ENCODE results near the gene ADGRD2. TPM values are rescaled to one million over a fixed set of nuclear protein-coding genes. Genes with fewer than 3 reads are reported as not detected.

Gene ADGRD2
- total and polyA plus RNA-seq, 9 of the 15 experiments (the other 6 are each of a cell fraction or from before 2014, with no cell fraction given): not detected

DNA sequence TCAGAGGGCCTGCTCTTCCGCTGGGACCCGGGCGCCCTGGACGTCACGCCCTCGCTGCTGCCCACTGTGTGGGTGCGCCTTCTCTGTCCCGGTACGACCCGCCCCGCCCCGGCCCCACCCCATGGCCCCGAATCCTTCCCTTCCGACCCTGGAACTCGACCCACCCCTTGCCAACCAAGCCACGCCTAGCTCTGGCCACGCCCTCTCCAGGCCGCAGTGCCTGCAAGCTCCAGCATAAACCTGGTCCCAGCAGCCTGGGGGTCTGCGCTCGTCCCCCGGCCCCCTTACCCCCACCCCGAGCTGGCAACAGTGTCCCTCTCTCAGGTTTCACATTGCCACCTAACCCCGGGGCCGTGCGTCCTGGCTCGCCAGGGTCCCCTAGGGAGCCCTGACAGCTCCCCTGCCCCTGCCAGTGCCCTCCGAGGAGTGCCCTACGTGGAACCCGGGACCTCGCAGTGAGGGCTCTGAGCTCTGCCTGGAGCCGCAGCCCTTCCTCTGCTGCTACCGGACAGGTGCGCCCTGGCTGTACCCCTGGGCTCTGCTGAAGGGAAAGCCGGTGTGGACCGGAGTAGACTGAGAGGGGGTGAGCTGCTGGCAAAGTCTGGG lies 3.4 kb downstream of the ADGRD2 start:
- no TSS peak for BruUV-seq (replicated peaks)
- H3K9me1 ChIP-seq (ENCODE audit: control insufficient read depth, insufficient read depth, low read length): no peaks in the 10 kb centered on the region
- intact Hi-C loops (cut with micrococcal nuclease) (no loop called here), in situ Hi-C loops (cut with MboI) (no loop called here)
- CTCF ChIA-PET (ENCODE audit: low intra/inter-chr PET ratio): no interaction called here
- H3K9me3 ChIP-seq (replicated peaks; ENCODE audit: control insufficient read depth, insufficient read depth, low read depth, low read length): no peaks in the 10 kb centered on the region
- H3K27ac ChIP-seq (ENCODE audit: extremely low read depth, low read depth, low read length): no peak overlapping the region
- peaks cover 5 to 36% of the 10 kb centered on the region in 2 experiments; a peak in 3 of 5 replicates for H3K27me3 ChIP-seq (ENCODE audit: control insufficient read depth in 2 of 2, insufficient read depth in 2 of 2, low read length in 2 of 2)
- H3K79me2 ChIP-seq (ENCODE audit: control insufficient read depth, insufficient read depth, low read length): no peaks in the 10 kb centered on the region
- ATAC-seq (peak; percentile 43; the same call in 2 of the 3 replicates), DNase-seq (ENCODE audit: extremely low read depth in 1 of 4, low spot score in 3 of 4) (peak in 3 of 4 experiments; percentile 30 to 79 (median 76)), FAIRE-seq (no peak)
- no peak overlapping the region for H2AFZ ChIP-seq (ENCODE audit: low read depth, low read length)
- H3K4me1 ChIP-seq (replicated peaks in 1 of 2; ENCODE audit: control insufficient read depth in 2 of 2, insufficient read depth in 2 of 2, low read length in 2 of 2): peaks cover 8 to 48% of the 10 kb centered on the region in 2 experiments
- H4K20me1 ChIP-seq (replicated peaks; ENCODE audit: control insufficient read depth, insufficient read depth, low read length): peaks cover 36% of the 10 kb centered on the region
- H3K4me2 ChIP-seq (ENCODE audit: insufficient read depth, low read length): no peak overlapping the region
- H3K9ac ChIP-seq (ENCODE audit: insufficient read depth in 1 of 2, low read depth in 2 of 2, low read length in 2 of 2): no peak overlapping the region
- H3K4me3 ChIP-seq: no peak overlapping the region
- POLR2A ChIA-PET: no interaction called here
- 30% methylated on average over 14 of the region's 35 CpGs for WGBS (ENCODE audit: insufficient coverage, low coverage, missing lambda C conversion rate)
- TF ChIP-seq NBN (IDR thresholded peaks at IDR 0.05; ENCODE audit: low read depth) (no peak), ZNF695 (CRISPR knock-in tag; IDR thresholded peaks at IDR 0.05) (no peak), SMAD1 (IDR thresholded peaks at IDR 0.05; ENCODE audit: low read depth, low read length, partially characterized antibody) (no peak), ZNF174 (CRISPR knock-in tag; IDR thresholded peaks at IDR 0.05) (no peak), CHD1 (IDR thresholded peaks at IDR 0.05; ENCODE audit: low read length) (no peak), FOXM1 (IDR thresholded peaks at IDR 0.05; ENCODE audit: low read depth) (no peak), FOXM1 (CRISPR knock-in tag; IDR thresholded peaks at IDR 0.05; ENCODE audit: low read depth) (no peak), ZNF354B (CRISPR knock-in tag; IDR thresholded peaks at IDR 0.05) (no peak), ZNF41 (CRISPR knock-in tag; conservative IDR thresholded peaks at IDR 0.05) (no peak), NFXL1 (CRISPR knock-in tag; IDR thresholded peaks at IDR 0.05) (no peak), CTBP1 (IDR thresholded peaks at IDR 0.05; ENCODE audit: borderline replicate concordance) (no peak), HDAC6 (IDR thresholded peaks at IDR 0.05; ENCODE audit: low read depth, low read length) (no peak), XRCC3 (IDR thresholded peaks at IDR 0.05) (no peak)
- TF ChIP-seq, protein P1, sequence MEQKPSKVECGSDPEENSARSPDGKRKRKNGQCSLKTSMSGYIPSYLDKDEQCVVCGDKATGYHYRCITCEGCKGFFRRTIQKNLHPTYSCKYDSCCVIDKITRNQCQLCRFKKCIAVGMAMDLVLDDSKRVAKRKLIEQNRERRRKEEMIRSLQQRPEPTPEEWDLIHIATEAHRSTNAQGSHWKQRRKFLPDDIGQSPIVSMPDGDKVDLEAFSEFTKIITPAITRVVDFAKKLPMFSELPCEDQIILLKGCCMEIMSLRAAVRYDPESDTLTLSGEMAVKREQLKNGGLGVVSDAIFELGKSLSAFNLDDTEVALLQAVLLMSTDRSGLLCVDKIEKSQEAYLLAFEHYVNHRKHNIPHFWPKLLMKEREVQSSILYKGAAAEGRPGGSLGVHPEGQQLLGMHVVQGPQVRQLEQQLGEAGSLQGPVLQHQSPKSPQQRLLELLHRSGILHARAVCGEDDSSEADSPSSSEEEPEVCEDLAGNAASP (IDR thresholded peaks at IDR 0.05): no peak
- TF ChIP-seq, protein P2, sequence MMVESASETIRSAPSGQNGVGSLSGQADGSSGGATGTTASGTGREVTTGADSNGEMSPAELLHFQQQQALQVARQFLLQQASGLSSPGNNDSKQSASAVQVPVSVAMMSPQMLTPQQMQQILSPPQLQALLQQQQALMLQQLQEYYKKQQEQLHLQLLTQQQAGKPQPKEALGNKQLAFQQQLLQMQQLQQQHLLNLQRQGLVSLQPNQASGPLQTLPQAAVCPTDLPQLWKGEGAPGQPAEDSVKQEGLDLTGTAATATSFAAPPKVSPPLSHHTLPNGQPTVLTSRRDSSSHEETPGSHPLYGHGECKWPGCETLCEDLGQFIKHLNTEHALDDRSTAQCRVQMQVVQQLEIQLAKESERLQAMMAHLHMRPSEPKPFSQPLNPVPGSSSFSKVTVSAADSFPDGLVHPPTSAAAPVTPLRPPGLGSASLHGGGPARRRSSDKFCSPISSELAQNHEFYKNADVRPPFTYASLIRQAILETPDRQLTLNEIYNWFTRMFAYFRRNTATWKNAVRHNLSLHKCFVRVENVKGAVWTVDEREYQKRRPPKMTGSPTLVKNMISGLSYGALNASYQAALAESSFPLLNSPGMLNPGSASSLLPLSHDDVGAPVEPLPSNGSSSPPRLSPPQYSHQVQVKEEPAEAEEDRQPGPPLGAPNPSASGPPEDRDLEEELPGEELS (CRISPR knock-in tag; IDR thresholded peaks at IDR 0.05; ENCODE audit: borderline replicate concordance): no peak
- no peaks in the 10 kb centered on the region for H3K36me3 ChIP-seq (ENCODE audit: control insufficient read depth, insufficient read depth, low read length)

Data from K562 (cell line).